DND-41 (cell line): ENCODE measurements around the gene NR2F1-AS1.

Experiments used
- EZH2 ChIP-seq: IDR thresholded peaks from 3 replicates; pipeline ENCODE4 v1.6.1; 2012; ENCODE audit warnings: borderline replicate concordance, low read depth, mild to moderate bottlenecking, moderate library complexity, low read length, inconsistent platforms; ENCODE audit not compliant: severe bottlenecking
- TF ChIP-seq, protein P1 (sequence below): IDR thresholded peaks from 2 replicates; pipeline ENCODE4 v1.5.1; 2012; ENCODE audit warnings: borderline replicate concordance, low read length, moderate library complexity, mild to moderate bottlenecking; ENCODE audit not compliant: poor library complexity, severe bottlenecking; ENCODE audit errors: extremely low read depth

DNA sequence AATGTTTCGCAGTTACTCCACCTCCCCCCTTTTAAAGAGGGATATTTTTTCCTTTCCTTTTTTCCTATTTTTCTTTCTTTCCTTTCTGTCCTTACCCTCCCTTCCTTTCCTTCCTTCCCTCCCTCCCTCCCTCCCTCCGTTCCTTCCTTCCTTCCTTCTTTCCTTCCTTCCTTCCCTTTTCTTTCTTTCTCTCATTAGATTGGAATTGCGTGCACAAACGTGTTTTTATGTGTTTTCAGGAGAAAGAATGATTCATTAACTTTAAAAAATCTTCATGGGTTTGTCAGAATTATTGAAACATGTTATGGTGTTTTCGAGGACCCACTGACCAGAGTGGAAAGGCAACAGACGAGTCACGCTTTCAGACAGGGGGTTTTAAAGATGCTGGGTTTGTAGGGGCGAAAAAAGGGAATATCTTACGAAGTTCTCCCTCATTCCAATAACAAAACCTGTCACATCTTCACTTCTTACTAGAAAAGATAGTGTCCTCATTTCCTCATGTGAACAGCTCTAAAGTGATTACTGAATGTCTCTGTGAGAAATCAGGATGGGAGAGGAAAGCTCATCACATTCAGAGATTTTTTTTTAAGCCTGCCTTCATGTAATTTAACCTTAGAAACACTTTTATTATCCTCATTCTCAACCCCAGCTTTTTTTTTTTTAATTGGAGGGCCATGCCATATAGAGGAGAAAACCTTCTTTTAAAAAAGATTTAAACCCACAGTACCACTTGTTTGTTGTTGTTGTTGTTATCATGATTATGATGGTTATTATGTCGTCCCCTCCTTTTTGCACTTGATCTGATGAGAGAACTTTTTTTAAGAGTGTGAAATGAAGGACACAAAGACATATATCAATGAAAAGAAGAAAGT is 23.9 kb upstream of the NR2F1-AS1 start:
- TF ChIP-seq, protein P1, sequence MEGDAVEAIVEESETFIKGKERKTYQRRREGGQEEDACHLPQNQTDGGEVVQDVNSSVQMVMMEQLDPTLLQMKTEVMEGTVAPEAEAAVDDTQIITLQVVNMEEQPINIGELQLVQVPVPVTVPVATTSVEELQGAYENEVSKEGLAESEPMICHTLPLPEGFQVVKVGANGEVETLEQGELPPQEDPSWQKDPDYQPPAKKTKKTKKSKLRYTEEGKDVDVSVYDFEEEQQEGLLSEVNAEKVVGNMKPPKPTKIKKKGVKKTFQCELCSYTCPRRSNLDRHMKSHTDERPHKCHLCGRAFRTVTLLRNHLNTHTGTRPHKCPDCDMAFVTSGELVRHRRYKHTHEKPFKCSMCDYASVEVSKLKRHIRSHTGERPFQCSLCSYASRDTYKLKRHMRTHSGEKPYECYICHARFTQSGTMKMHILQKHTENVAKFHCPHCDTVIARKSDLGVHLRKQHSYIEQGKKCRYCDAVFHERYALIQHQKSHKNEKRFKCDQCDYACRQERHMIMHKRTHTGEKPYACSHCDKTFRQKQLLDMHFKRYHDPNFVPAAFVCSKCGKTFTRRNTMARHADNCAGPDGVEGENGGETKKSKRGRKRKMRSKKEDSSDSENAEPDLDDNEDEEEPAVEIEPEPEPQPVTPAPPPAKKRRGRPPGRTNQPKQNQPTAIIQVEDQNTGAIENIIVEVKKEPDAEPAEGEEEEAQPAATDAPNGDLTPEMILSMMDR: no peak
- no peak for TF ChIP-seq EZH2
